ENCODE results near the gene PTPRN2.
"Not testable (repeated sequence)": the region's sequence is repeated elsewhere in the genome, so short reads cannot be mapped to it uniquely, and the experiment has no call there.

PTPRN2 gene

GRCh38 chr7:157926107-157926506 is 661.5 kb downstream of the PTPRN2 start:
- DNase-seq (ENCODE audit: low read depth): no peak

- no peak for DNase-seq (ENCODE audit: low read depth)
Observed at GRCh38 chr7:157925383-157925875, 662.2 kb downstream of the PTPRN2 start.

GRCh38 chr7:157923903-157924630 is 663.6 kb downstream of the PTPRN2 start:
- DNase-seq (ENCODE audit: low read depth): no peak

- no peak for DNase-seq (ENCODE audit: low read depth)
Observed at GRCh38 chr7:157922576-157922975, 665.0 kb downstream of the PTPRN2 start.

- DNase-seq (ENCODE audit: low read depth): no peak
Observed at GRCh38 chr7:157918326-157919080, 669.1 kb downstream of the PTPRN2 start.

- DNase-seq (ENCODE audit: low read depth): no peak
Observed at GRCh38 chr7:157916946-157917640, 670.5 kb downstream of the PTPRN2 start.

GRCh38 chr7:157910446-157910845 is 677.2 kb downstream of the PTPRN2 start:
- DNase-seq (ENCODE audit: low read depth): no peak

GRCh38 chr7:157910045-157910444 is 677.6 kb downstream of the PTPRN2 start:
- DNase-seq (ENCODE audit: low read depth): not testable (repeated sequence)

- no peak for DNase-seq (ENCODE audit: low read depth)
Observed at GRCh38 chr7:157909370-157909769, 678.3 kb downstream of the PTPRN2 start.

GRCh38 chr7:157908006-157908782 is 679.4 kb downstream of the PTPRN2 start:
- no peak for DNase-seq (ENCODE audit: low read depth)

- no peak for DNase-seq (ENCODE audit: low read depth)
Observed at GRCh38 chr7:157907091-157907490, 680.5 kb downstream of the PTPRN2 start.

- no peak for DNase-seq (ENCODE audit: low read depth)
Observed at GRCh38 chr7:157906583-157906982, 681.0 kb downstream of the PTPRN2 start.

GRCh38 chr7:157905651-157906461 is 681.8 kb downstream of the PTPRN2 start:
- DNase-seq (ENCODE audit: low read depth): no peak

GRCh38 chr7:157904866-157905570 is 682.6 kb downstream of the PTPRN2 start:
- no peak for DNase-seq (ENCODE audit: low read depth)

- DNase-seq (ENCODE audit: low read depth): no peak
Observed at GRCh38 chr7:157904211-157904865, 683.3 kb downstream of the PTPRN2 start.

- DNase-seq (ENCODE audit: low read depth): no peak
Observed at GRCh38 chr7:157903710-157904109, 683.9 kb downstream of the PTPRN2 start.

- no peak for DNase-seq (ENCODE audit: low read depth)
Observed at GRCh38 chr7:157903296-157903695, 684.3 kb downstream of the PTPRN2 start.

- not testable (repeated sequence) for DNase-seq (ENCODE audit: low read depth)
Observed at GRCh38 chr7:157901816-157902610, 685.6 kb downstream of the PTPRN2 start.

GRCh38 chr7:157901166-157901565 is 686.5 kb downstream of the PTPRN2 start:
- no peak for DNase-seq (ENCODE audit: low read depth)
